Glutamatergic neuron (in vitro differentiated cells): ENCODE data around the gene RGP1. TPM values are rescaled to one million over a fixed set of nuclear protein-coding genes. Genes with fewer than 3 reads are reported as not detected.

Experiments
- DNase-seq: peaks from one replicate; pipeline ENCODE4 v3.0.0; 2022
- H3K27ac Mint-ChIP-seq: one replicate; pipeline ENCODE4 v1.8.0; 2020; ENCODE audit warnings: mild to moderate bottlenecking, mixed read lengths, inconsistent platforms; ENCODE audit not compliant: unreplicated experiment
- H3K27me3 Mint-ChIP-seq: one replicate; pipeline ENCODE4 v1.8.0; 2020; ENCODE audit warnings: mild to moderate bottlenecking, moderate library complexity, mixed read lengths, inconsistent platforms; ENCODE audit not compliant: unreplicated experiment
- H3K36me3 Mint-ChIP-seq: one replicate; pipeline ENCODE4 v1.8.0; 2020; ENCODE audit warnings: mild to moderate bottlenecking, mixed read lengths, inconsistent platforms; ENCODE audit not compliant: unreplicated experiment
- H3K4me1 Mint-ChIP-seq: one replicate; pipeline ENCODE4 v1.8.0; 2020; ENCODE audit warnings: mild to moderate bottlenecking, low read depth, mixed read lengths, inconsistent platforms; ENCODE audit not compliant: unreplicated experiment
- H3K4me3 Mint-ChIP-seq: one replicate; pipeline ENCODE4 v1.8.0; 2020; ENCODE audit warnings: mild to moderate bottlenecking, mixed read lengths, inconsistent platforms; ENCODE audit not compliant: unreplicated experiment
- H3K9me3 Mint-ChIP-seq: one replicate; pipeline ENCODE4 v1.8.0; 2020; ENCODE audit warnings: mild to moderate bottlenecking, moderate library complexity, mixed read lengths, inconsistent platforms; ENCODE audit not compliant: unreplicated experiment
- long read RNA-seq: library from polyadenylated mRNA; unstranded; transcript quantifications from one replicate; pipeline ENCODE4 v2.0.0, GENCODE V29; 2020; ENCODE audit not compliant: unreplicated experiment
- total RNA-seq: library from RNA; stranded (reverse); fragmentation: NEBNext Ultra II Directional; extraction: Animal tissue kit (Norgen Biotek cat#: 25700); gene quantifications from one replicate; pipeline ENCODE4 v1.2.1, GENCODE V29; 2021; ENCODE audit not compliant: unreplicated experiment
- TF ChIP-seq, protein P1 (sequence below): fragments of 200-600 bp; sonication (generic); IDR thresholded peaks from one replicate; pipeline ENCODE4 v1.5.0; 2021; ENCODE audit not compliant: partially characterized antibody, unreplicated experiment

Gene RGP1, protein sequence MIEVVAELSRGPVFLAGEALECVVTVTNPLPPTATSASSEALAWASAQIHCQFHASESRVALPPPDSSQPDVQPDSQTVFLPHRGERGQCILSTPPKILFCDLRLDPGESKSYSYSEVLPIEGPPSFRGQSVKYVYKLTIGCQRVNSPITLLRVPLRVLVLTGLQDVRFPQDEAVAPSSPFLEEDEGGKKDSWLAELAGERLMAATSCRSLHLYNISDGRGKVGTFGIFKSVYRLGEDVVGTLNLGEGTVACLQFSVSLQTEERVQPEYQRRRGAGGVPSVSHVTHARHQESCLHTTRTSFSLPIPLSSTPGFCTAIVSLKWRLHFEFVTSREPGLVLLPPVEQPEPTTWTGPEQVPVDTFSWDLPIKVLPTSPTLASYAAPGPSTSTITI
- total RNA-seq = 44.0 TPM
- long read RNA-seq, full-length matches to known transcripts = 1 of 3 reads
- long read RNA-seq, partial matches to known transcripts = 0 of 3 reads
- long read RNA-seq, other reads (novel, unspliced or antisense) = 2 of 3 reads

DNA sequence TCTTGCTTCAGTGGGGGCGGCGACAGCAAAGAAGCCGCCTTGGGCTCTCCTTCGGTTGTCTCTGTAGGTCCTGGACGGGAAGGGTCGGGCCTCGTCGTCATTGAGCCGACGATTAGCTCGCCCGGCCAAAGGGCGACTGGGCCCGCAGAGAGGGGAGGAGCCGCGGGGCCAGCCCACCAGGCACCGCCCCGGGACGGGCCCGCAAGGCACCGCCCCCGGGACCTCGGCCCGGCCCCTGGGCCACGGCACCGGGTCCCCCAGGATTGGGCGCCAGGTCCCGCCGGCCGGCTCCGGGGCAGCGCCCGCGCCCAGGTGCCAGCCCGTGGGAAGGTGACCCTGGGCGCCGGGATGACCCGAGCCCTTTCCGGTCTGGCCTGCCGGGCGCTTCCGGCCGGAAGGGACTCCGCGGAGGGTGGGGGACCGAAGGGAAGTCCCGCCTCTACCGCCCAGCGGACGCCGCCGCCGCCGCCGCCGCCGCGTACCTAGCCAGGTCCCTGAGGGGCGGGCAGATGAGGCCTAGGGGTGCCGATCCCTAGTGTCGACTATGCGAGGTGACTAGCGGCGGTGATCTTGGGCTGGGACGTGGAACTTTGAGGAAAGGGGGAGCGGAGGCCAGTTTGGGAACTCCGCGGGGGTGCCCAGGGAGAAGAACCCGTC lies at the start of gene RGP1, which contains the start of gene GBA2:
TSS of gene RGP1 (plus strand) at position 430 of the 657 bp plus-strand sequence. CDS start 469 bp downstream, outside the sequence.
TSS of gene GBA2 (minus strand) at position 371 of the 657 bp plus-strand sequence. CDS start 524 bp downstream, outside the sequence.
- TF ChIP-seq, protein P1, sequence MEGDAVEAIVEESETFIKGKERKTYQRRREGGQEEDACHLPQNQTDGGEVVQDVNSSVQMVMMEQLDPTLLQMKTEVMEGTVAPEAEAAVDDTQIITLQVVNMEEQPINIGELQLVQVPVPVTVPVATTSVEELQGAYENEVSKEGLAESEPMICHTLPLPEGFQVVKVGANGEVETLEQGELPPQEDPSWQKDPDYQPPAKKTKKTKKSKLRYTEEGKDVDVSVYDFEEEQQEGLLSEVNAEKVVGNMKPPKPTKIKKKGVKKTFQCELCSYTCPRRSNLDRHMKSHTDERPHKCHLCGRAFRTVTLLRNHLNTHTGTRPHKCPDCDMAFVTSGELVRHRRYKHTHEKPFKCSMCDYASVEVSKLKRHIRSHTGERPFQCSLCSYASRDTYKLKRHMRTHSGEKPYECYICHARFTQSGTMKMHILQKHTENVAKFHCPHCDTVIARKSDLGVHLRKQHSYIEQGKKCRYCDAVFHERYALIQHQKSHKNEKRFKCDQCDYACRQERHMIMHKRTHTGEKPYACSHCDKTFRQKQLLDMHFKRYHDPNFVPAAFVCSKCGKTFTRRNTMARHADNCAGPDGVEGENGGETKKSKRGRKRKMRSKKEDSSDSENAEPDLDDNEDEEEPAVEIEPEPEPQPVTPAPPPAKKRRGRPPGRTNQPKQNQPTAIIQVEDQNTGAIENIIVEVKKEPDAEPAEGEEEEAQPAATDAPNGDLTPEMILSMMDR = no peak
- Mint-ChIP-seq H3K27ac (peak within 1 kb of the TSS; percentile 79), H3K4me3 (peak within 1 kb of the TSS; percentile 94), H3K9me3 (peaks cover 15% of the 10 kb centered on the region), H3K4me1 (peaks cover 25% of the 10 kb centered on the region), H3K36me3 (no peaks in the 10 kb centered on the region), H3K27me3 (peaks cover 13% of the 10 kb centered on the region)
- peak; percentile 86 for DNase-seq

DNA sequence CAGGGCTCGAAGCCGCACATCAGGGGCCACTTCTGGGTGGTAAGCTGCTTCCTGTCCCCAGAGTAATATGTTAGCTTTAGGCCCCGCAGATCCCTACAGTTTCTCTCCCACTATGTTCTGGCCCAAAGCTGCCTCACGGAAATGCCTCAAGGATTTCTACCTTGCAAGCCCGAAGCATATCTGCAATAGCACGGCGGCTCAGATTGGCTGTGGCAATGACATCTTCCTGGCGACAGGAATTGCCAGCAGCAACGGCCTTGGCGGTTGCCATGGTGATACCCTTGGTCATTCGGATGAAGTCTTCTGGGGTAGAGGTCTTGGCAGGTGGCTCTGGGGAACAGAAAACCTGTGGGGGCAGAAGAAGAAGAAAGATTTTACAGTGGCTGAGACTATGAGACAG lies 49.1 kb upstream of the RGP1 start:
- TF ChIP-seq, protein P1 = no peak
- Mint-ChIP-seq H3K36me3 (no peaks in the 10 kb centered on the region), H3K27ac (no peak overlapping the region), H3K27me3 (peaks cover 2% of the 10 kb centered on the region), H3K9me3 (no peaks in the 10 kb centered on the region), H3K4me3 (no peak overlapping the region), H3K4me1 (no peaks in the 10 kb centered on the region)
- no peak for DNase-seq

DNA sequence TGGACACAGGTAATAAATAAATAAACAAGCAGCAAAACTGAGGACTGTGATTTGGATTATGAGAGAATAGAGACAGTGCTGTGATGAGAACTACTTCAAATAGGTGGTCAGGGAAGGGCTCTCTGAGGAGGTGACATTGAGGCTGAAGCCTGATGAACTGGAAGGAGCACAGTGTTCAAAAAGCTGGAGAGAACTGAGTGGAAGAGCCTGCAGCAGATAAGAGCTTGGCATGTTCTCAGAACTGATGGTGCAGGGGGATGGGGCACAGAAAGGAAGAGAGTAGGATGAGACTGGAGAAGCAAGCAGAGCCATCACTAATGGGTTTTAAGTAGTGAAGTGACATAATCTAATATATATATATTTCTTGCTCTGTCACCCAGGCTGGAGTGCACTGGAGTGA lies 48.1 kb upstream of the RGP1 start:
- Mint-ChIP-seq H3K9me3 (no peaks in the 10 kb centered on the region), H3K36me3 (no peaks in the 10 kb centered on the region), H3K27me3 (peaks cover 2% of the 10 kb centered on the region), H3K4me1 (no peaks in the 10 kb centered on the region), H3K4me3 (no peak overlapping the region), H3K27ac (no peak overlapping the region)
- TF ChIP-seq, protein P1 = no peak
- no peak for DNase-seq

DNA sequence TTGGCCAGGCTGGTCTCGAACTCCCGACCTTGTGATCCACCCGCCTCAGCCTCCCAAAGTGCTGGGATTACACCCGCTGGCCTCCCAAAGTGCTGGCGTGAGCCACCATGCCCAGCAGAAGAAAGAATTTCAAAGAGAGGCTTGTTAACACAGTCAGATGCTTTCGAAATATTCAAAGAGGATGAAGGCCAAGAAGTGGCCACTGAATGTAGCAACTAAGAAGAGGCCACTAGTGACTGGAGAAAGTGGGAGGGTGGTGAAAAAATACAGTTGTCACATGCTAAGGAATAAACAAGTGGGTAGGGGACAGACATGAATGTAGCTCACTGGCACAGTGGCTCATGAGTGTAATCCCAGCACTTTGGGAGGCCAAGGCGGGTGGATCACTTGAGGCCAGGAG lies 46.4 kb upstream of the RGP1 start:
- Mint-ChIP-seq H3K27me3 (no peaks in the 10 kb centered on the region), H3K9me3 (no peaks in the 10 kb centered on the region), H3K27ac (no peak overlapping the region), H3K4me1 (no peaks in the 10 kb centered on the region), H3K4me3 (no peak overlapping the region), H3K36me3 (peaks cover 5% of the 10 kb centered on the region)
- TF ChIP-seq, protein P1 = no peak
- DNase-seq = no peak
